DND-41 (cell line): Measurements from ENCODE around the gene SNRNP70.

Experiments used
- CTCF ChIP-seq: IDR thresholded peaks from 2 replicates; pipeline ENCODE4 v1.5.1; 2012; ENCODE audit warnings: borderline replicate concordance, low read length, moderate library complexity, mild to moderate bottlenecking; ENCODE audit not compliant: poor library complexity, severe bottlenecking; ENCODE audit errors: extremely low read depth
- EZH2 ChIP-seq: IDR thresholded peaks from 3 replicates; pipeline ENCODE4 v1.6.1; 2012; ENCODE audit warnings: borderline replicate concordance, low read depth, mild to moderate bottlenecking, moderate library complexity, low read length, inconsistent platforms; ENCODE audit not compliant: severe bottlenecking

DNA sequence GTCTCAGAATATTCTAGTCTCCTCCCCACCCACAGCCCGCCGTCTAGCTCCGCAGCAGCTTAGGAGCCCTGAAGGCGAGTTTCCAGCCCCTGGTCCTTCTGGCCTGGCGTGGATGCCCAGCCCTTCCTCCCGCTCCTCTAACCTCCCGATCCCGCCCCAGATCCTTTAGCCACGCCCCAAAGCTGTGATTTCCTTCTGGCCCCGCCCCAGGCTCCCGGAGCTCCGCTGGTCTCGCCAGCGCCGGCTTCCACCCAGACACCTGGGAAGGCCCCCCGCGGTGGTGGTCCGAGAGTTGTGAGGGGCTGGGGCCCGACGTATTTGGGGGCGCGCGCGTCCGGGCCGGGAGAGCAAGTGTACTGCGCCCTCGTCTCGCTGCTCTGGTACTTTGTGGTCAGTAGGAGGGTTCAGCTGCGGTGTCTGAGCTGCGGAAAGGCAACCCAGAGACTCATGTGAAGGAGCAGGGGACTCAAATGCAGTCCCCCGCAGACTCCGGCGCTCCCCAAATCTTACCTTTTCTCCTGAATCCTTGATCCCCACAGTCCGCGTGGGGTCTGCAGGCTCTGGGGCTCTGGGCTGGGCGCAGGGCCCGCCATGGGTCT, 27.5 kb upstream of the SNRNP70 start, which contains the start of gene CGB7:
- TF ChIP-seq CTCF (no peak), EZH2 (no peak)
